ENCODE data around the gene GNAZ. TPM values are rescaled to one million over a fixed set of nuclear protein-coding genes. Genes with fewer than 3 reads are reported as not detected.

Gene GNAZ
- polyA plus RNA-seq, 3 donors: 1.5 to 7.8 (median 6.2) TPM

DNA sequence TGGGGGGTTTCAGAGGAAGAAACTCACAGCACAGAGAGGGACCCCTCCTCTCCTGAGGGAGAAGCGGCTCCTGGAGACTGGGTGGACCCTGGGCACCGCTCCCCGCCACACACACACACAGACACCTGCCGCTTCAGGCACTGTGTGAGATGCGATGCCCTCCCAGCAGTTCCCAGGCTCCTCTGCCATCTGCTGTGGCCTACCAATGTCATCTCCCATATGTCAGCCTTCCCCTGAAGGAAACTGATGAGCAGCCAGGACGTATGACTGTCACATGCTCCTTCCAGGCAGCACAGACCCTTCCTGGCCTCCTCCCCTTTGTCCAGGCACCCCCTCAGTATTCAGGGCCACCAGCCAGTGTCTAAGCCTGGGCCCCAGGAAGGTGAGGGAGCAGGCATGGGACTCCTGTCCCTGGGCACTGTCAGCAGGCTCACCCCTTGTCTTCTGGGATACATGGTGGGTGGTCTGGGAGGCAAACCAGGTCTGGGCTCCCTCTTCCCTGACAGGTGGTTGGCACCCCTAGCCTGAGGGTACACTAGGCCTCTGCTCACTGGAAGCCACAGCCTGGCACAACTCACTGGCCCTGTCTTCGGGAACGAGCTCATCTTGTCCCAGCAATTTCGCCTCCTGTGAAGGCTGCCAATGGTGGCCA, 98.2 kb downstream of the GNAZ start:
- WGBS, 3 donors: 91 to 98% (median 91%) methylated on average over 8 to 9 of the region's 9 CpGs
- no peak overlapping the region for H3K27ac ChIP-seq (ENCODE audit: low read depth, low read length)

DNA sequence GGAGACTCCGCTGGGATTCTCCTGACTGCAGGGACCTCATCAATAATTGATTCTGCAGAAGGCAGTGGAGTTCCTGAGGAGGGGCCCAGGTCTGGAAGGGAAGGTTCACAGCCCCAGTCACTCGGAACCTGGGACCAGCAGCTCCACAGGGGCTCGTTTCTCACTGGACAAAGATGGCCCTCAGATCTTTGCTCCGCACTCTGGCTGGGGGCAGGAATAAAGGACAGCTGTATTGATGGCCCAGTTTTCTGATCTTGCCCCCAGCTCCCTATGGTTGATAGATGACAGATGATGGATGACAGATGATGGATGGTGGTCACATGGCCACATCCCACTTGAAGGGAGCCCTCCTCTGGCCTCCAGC, 98.7 kb downstream of the GNAZ start:
- no peak overlapping the region for H3K27ac ChIP-seq (ENCODE audit: low read depth, low read length)
- 94 to 97% (median 94%) methylated on average over 4 of the region's 4 CpGs for WGBS, 3 donors

Other genes starting within 250 kb of the GNAZ start
- gene IGLL5, start 182.7 kb upstream of the GNAZ start, polyA plus RNA-seq: 1 to 10 TPM in 2 of 3 donors, not detected in 1; 1.2 to 1.6 TPM
- under 1 TPM in 1 of 3 donors, not detected in 2; 0.84 TPM for gene RSPH14, start 71.5 kb downstream of the GNAZ start, polyA plus RNA-seq
- gene RAB36, start 75.0 kb downstream of the GNAZ start, polyA plus RNA-seq: 1 to 10 TPM; 1.0 to 1.6 (median 1.4) TPM
- 10 to 100 TPM; 10.3 to 37.9 (median 14.8) TPM for gene BCR, start 110.0 kb downstream of the GNAZ start, polyA plus RNA-seq